ENCODE measurements around the gene TK2.
"Not testable (repeated sequence)": the region's sequence is repeated elsewhere in the genome, so short reads cannot be mapped to it uniquely, and the experiment has no call there.

Gene TK2

DNA sequence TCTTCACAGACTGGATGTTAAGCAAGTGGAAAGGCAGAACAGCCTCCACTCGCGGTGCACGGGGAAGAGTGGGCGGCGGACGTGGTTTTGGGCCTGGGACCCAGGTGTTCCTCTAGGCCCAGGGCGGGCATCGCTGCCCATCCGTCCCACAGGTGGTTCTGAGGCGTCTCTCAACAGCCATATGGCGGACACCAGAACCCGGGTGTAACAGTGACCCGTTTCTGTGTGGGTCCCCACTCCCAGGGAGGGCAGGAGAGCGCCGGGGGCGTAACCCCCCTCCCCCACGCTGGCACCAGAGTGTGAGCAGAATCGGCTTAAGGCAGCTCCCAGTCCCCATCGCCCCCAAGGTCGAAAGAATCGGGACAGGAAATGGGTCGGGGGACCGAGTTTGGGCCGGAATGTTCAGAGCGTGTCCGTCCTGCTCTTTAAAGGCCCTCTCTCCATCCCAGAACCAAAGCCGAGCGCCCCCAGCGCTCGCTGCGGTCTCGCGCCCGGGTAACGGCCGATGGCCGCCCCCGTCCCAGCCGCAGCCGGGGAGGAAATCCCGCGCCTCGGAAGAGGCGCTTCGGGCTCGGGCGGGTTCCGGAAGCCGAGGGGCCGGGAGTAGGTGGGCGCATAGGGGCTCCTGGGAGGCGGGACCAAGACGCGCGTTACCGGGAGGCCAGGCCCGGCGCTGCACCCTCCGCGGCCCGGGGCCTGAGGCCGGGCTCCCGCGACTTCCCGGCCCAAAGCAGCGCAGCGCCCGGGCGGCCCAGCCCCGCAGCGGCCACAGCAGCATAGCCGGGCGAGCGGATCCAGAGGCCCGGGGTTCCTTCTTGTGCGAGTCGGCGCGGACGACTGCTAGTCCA, at the start of gene TK2:
TSS of gene TK2 (minus strand) at position 839 of the 848 bp plus-strand sequence. CDS start at position 778, 61 bp downstream.
- DNase-seq (ENCODE audit: low spot score): peak; percentile 37

- DNase-seq (ENCODE audit: low spot score): no peak
Observed at GRCh38 chr16:66598111-66598510, 48.2 kb upstream of the TK2 start.

GRCh38 chr16:66596986-66597848, 47.3 kb upstream of the TK2 start:
- DNase-seq (ENCODE audit: low spot score): no peak

DNA sequence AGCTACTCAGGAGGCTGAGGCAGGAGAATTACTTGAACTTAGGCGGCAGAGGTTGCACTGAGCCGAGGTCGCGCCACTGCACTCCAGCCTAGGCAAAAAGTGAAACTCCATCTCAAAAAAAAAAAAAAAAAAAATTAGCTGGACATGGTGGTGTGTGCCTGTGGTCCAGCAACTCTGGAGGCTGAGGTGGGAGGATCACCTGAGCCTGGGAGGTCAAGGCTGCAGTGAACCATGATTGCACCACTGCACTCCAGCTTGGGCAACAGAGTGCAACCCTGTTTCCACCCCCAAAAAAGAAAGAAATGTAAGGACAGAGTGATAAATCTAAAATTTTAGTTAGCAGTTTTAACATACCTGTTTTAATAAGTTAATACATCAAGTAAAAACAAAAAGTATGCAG, 46.6 kb upstream of the TK2 start:
- DNase-seq (ENCODE audit: low spot score): not testable (repeated sequence)

GRCh38 chr16:66594739-66595138, 44.8 kb upstream of the TK2 start:
- DNase-seq (ENCODE audit: low spot score): no peak

- DNase-seq (ENCODE audit: low spot score): no peak
Observed at GRCh38 chr16:66592814-66593213, 42.9 kb upstream of the TK2 start.

DNA sequence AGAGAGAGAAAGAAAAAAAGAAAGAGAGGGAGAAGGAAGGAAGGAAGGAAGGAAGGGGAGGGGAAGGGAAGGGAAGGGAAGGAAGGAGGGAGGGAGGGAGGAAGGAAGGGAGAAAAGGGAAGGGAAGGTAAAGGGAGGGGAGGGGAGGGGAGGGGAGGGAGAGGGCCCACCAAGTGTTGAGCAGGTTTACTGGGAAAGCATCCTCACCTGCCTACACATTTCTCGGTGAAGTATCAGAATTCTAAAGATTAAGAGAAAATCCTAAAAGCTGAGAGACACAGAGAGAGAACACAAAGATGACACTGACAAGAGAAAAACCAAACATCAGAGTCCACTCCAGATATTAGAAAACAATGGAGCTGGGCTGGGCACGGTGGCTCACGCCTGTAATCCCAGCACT, 42.3 kb upstream of the TK2 start:
- no peak for DNase-seq (ENCODE audit: low spot score)

DNA sequence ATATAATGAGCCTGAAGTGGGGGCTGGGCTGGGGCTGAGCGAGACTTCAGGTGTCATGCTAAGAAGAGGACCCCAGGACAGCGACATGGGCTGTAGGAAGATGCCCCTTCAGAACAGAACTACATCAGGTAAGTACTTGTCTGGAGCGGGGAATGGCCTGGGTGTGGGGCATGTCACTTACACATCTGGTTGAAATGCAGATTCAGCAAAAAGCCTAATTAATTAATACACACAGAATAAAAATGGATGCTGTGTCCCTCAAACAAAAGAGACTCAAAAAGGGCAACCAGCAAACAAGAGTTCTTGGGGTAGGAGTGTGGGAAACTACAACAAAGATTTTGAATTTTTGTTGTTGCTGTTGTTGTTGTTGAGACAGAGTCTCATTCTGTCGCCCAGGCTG, 41.1 kb upstream of the TK2 start:
- no peak for DNase-seq (ENCODE audit: low spot score)

GRCh38 chr16:66590322-66590721, 40.4 kb upstream of the TK2 start:
- DNase-seq (ENCODE audit: low spot score): peak; percentile 46

DNA sequence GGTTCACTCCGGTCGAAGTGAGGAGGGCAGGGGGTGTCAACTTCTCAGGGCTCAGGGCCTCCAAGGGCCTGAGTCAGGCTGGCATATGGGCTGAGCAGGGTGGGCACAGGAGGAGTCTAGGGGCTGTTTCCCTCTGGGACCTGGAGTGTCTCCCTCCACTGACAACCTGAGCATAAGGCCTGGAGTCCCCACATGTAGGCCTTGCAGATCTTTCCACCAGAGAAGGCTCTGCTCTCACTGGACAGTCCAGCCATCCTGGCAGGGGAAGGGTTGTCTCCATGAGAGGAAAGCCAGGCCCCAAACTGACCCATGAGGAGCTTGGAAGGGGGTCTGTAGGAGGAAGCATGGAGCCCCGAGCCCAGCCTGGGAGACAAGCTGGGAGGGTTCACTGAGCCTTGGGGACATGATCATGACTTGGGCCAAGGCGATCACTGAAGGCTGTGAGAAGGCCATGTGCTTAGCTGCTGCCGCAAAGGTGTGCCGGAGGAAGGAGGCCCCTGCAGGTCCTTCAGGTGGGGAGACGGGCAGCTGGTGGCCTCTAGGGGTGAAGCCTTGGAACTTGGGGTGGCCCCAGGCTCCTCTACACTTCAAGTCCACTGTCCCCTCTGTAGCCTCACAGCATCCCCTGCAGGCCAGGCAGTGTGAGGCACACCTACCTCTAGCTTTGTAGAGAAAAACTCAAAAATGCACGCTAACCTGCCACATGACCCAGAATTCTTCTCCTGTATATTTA, 39.2 kb upstream of the TK2 start:
- peak; percentile 75 for DNase-seq (ENCODE audit: low spot score)

- no peak for DNase-seq (ENCODE audit: low spot score)
Observed at GRCh38 chr16:66587881-66588600, 38.1 kb upstream of the TK2 start.

DNA sequence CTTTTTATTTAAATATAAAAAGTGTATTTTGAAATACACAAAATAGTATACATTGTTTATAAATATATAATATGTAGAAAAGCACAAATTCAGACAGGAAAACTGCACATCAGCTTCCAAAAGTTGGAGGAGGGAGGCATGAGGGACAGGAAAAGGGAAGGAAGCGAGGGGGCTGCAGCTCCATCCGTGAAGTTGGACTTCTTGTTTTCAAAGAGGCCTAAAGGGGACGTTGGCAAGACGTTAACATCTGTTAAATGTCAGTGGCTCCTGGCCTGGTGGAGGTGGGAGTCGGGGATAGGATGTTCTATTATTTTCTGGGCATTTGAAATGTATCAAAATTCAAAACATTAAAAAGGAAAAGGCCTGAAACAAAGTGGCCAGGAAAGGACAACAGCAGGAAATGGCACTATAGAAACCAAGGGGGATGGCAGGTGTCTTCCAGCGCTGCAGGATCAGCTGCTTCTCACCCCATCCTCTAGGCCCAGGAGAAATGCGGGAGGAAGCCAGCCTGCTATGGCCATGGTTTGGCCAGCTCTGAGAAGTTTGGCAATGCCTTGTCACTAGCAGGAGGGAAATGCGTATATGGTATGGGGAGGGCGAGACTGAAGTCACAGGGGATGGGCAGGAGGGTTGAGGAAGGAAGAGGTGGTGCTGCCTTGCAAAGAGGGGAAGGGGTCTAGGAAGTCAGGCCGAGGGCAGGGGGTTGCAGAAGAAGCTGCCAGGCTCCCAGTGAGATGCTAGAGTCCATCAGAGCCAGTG, 35.7 kb upstream of the TK2 start:
- no peak for DNase-seq (ENCODE audit: low spot score)

DNA sequence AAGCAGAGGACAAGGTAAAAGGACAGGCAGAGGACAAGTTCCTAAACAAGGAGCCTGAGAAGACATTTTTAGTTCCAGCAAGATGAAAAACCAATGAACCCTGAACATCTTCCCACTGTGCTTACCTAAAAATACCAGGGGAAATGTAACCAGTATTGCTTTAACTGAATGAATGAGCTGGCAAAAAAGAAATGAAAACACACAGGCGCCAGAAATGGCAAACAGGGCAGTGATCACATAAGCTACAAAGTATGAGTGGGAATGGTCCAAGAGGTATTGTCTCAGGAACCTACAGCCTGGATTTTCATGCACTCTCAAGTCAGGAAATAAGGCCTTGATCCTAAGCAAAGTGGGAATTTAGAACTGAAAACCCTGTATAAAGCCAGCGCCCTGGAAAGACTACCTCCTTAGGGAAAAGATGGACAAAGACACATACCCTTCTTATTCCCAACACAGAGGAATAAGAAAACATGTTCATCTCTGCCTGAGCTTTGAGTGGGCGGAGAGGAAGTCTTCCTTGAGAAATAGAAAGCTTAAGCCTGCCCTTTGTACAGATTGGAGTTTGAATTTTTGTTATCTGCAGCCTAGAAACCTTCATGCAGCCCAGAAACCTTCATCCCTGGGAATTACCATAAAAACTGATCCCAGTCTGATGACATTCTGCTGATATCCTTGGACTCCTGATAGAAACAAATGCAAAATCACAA, 31.5 kb upstream of the TK2 start:
- DNase-seq (ENCODE audit: low spot score): no peak

- DNase-seq (ENCODE audit: low spot score): no peak
Observed at GRCh38 chr16:66580605-66581209, 30.8 kb upstream of the TK2 start.

GRCh38 chr16:66578651-66579531, 29.0 kb upstream of the TK2 start, which contains the start of gene CMTM2:
TSS of gene CMTM2 (plus strand) at chr16:66579463. CDS start at chr16:66579608, 145 bp downstream.
- DNase-seq (ENCODE audit: low spot score): no peak

DNA sequence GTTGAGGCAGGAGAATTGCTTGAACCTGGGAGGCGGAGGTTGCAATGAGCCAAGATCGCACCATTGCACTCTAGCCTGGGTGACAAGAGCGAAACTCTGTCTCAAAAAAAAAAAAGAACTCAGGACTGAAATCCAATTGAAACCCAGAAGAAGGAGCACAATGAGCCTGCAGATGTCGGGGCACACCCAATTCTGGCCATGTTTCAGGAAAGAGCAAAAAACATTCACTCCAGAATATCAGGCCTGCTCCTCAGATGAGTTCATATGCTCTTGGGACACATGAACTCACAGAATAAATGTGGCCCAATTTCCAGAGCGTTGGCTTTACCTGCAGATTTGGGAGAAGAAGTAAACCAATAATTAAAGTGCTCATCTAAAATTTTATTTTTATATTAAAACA, 26.4 kb upstream of the TK2 start:
- no peak for DNase-seq (ENCODE audit: low spot score)

DNA sequence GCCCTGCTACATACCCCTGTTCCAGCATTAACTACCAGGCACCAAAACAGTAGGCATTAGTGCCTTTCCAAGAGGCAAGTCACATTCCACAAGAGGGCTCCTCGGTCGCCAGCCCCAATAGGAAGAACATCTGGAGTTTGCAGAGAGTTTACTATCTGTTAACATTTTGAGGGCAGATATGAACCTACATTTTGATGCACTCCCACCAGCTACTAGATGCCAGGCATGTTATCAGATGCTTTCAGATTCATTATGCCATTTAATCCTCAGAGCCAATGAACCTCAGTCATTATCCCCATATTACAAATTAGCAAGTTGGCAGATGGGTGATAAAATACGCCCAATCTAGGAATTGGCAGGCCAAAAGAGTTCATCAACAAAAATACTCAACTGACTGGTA, 25.1 kb upstream of the TK2 start:
- DNase-seq (ENCODE audit: low spot score): no peak

- DNase-seq (ENCODE audit: low spot score): no peak
Observed at GRCh38 chr16:66574531-66574930, 24.6 kb upstream of the TK2 start.

DNA sequence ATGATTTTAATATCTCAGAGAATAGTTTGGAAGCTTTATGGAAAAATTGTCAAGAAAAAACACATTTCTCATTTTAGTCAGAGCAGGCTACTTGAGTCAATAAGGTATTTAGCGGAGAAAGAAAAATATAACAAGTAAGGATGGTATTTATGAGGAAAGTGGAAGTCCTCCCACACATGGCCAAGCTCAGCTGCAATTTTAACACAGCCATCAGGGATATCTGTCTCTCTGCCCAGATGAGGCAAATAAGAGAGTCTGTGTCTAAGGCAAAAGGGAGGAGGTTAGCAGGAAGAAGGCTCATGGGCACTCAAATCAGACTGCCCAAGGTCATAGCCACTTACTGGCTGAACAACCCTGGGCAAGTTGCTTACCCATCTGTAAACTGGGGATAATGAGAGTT, 24.2 kb upstream of the TK2 start:
- no peak for DNase-seq (ENCODE audit: low spot score)

Measured in CD4-positive, alpha-beta T cell treated with Interleukin-15 for 4 hours (primary cell).